Right hindlimb (tissue), 1 donor: ENCODE results near the gene AHNAK.
"Not testable (repeated sequence)": the region's sequence is repeated elsewhere in the genome, so short reads cannot be mapped to it uniquely, and the experiment has no call there.

ENCODE experiments used
- DNase-seq: peaks from one replicate; pipeline ENCODE4 v3.0.0-alpha.2; 2018

AHNAK gene

DNA sequence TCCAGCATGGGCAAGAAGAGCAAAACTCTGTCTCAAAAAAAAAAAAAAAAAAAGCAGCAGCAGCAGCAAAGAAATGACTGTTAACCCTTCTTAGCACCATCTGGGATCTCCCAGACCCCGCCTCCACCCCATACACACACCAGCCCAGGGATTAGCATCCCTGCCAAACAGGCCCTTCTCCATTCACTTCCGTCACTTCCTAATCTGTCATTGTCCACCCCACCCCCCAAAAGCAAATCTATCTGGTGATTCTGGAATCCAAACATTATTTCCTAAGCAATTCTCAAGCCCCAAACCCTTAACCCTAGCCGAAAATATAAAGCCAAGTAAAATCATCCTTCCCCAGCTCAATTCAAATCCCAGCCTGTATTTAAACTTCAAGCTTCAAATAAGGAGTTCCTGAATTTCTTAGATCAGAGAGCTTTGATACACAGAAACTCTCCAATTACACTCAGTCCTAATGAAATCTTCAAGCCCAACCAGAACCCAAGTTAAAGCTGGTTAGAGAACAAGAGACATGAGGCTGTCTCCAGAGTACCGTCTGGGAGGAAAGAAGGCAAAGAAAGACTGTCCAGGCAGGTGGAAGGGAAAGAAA is 6.0 kb upstream of the AHNAK start:
- DNase-seq, result peak; percentile 65

DNA sequence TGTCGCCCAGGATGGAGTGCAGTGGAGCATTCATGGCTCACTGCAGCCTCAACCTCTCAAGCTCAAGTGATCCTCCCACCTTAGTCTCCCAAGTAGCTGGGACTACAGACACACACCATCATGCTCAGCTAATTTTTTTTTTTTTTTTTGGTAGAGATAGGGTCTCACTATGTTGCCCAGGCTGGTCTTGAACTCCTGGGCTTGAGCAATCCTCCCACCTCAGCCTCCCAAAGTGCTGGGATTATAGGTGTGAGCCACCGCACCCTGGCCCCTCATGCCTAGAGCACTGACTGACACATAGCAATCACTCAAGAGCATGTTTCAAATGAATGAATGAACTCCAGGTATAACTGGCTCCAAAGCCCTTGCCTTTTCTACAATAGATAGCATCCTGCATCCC is 3.9 kb upstream of the AHNAK start:
- DNase-seq, result not testable (repeated sequence)

DNA sequence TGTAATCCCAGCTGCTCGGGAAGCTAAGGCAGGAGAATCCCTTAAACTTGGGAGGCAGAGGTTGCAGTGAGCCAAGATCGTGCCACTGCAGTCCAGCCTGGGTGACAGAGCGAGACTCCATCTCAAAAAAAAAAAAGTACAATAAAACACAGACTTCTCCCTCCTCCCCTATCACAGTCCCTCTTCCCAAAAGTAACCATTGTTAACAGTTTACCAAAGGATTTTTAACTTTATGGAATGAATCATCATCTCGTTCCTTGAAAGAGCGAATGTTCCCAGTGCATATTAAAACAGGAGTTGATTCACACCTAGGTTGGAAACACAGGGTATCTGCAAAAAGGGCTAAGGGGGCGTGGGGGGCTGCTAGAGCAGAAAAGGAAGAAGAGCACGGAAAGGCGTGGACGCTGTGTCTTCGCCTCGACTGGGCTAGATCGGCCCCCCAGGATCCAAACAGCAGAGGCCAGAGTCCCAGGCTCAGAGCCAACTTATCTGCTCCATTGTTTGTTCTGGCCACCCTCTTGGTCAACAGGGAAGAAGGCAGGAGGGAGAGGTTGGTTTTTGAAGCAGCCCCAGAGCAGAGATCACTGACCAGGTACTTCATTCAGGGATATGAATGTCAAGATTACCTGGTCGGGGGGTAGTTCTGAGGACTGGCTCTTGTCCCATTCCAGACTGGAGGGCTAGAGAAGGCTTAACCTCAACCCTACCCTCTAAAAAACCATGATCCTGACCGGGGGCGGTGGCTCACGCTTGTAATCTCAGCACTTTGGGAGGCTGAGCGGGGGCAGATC is 2.1 kb upstream of the AHNAK start:
- no peak for DNase-seq

DNA sequence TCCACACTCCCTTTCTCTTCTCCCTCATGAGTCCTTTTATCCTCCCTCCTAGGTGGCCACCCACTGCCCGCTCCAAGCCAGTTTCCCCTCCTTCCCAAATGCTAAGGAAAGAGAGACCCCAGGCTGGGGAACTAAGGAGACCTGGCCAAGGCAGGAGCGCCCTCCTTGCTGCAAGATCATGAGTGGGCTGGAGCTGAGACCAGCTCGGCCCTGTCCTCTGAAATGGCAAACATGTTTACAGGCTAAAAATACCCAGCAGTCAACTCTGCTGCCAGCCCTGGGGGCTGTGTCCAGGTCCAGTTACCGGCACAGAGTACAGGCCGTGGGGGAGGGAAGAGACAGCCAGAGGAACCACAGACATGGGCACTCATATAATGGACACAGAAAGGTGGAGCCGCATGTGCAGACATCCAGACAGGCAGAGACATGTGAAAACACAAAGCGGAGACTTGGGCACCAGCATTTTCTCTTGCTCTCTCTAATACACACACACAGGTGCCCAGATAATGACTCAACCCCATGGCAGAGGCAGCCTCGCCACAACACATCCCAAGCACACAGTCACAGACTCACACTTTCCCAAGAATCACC is 1.2 kb upstream of the AHNAK start:
- DNase-seq, result peak; percentile 46

DNA sequence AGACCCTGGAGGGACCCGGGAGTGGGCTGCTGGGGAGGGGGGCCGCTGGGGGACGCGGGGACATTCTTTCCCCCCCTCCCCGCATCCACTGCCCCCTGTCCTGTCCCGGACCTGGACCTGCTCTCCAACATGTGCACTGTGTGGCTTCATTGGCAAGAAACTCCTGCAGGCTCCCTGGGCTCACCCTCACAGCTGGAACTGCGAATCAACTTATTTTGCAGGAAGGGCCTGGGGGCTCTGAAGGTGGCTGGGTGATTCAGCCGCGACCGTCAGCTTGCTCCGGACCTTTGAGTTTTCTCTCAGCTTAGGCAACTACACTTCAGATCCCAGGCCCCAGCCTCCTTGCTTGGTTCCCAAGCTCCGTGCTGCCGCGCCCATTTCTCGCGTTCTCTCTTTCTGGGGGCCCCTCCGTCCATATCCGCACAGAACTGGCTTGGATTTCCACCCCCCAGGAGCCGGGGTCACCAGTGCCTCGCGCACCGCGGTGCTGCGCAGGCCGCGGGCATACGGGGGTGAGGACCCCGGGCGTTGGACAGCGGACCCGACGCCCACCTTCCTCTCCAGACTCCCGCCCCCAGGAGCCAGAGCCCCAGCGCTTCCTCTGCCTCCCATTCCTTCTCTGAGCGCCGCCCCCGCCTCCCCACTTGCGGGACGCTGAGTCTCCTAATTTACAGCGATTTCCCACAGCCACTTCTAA is 471 bp upstream of the AHNAK start:
- peak; percentile 77 for DNase-seq

DNA sequence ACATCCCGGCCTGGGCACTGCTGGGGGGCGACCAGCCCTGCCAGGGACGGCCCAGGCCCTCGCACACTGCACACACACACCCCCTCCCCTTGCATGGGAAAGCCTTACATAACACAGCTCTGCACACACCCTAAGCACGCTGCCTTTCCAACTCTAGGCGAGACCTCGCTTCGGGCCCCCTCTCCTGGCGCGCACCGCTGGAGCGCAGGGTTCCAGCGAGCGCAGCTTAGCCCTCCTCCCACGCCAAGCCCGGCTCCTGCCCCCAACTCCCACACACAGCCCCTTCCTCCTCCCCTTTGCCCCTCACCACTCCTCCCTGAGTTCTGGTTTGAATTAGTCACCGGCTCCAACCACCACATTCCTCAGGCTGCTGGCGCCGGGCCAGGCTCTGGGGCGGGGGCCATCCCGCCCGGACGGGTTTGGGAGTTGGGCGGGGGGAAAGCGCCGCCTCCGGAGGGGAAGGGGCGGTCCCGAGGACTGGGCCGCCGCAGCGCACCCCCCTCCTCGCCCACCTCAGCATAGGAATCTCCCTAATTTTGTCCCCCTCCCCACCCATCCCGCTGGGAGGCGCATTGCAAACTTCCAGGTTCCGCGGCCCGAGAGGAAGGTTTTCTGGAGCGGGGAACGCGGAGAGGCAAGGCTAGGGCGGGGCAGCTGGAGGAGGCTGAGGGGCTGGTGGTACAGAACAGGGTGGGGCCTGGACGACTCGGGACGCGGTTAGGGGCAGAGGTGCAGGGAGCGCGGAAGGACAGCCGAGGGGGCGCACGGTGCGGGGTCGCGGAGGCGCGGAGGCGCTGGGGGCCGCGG is 966 bp downstream of the AHNAK start:
- DNase-seq, result peak; percentile 98

DNA sequence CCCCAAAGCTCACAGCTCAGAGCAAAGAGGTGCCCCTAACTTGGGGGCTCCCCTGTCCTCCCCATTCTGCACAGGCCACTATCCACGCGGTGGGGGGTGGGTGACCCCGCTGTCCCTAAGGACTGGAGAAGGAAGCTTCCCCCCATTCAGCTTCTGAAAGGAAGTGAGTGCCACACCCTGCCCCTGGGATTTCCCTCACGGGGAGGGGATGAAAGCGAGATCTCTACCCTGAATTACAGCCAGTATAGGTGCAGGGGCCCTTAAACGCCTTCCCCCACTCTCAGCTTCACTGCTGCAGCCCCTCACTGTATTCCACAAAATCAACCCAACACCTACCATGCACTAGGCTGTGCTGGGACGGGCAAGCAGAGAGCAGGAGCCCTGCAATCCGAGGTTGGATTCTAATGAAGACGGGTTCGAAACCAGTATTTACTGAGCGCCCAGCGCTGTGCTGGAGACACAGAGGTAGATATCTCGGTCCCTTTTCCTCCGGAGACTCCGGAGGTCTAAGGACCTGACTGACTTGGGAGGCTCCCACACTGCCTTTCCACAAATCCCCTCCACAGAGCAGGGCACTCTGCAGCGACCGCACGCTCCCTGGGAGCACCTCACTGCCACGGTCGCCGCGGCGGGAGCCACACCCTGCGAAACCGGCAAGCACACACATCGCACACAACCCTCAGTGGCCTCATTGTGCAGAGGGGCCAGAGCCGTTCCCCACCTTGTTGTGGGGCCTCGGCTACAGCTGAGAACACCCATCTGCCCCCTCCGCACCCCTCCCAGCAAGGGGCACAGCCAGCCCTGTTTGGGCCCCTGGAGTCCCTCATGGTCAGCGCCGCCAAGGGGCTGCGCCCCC is 1.8 kb downstream of the AHNAK start:
- DNase-seq, result no peak

DNA sequence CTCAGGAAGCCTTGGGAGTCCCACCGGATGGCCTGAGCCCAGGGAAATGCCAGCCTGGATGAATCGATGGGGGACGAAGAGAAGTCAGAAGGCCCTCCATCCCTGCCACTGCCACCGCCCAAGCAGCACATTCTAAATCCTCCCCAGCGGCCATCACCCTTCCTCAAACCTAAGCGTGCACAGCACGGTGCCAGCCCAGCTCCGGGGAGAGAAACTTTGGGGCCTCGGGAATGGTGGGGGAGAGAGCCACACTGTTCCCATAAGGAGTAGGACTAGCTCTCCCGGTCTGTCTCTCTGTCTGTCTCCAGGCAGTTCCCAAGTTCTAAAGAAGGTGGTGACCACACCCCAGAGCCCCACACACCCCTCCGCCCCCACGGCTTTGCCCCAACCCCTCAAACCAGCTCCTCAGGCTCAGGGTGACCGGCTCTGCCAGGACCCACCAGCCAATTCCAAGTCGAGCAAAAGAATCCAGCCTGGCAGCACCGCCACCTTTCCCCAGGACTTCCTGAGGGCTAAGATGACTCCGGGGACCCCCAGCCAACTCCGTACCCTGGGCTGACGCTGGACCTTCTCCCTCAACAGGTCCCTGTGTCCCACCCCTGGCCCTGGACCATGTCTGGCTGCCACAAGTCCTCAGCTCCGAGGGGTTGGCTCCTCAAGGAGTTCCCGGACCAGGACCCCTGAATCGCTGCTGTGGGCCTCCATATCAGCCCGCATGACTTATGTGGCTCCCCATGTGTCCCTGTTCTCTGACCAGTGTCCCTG is 2.7 kb downstream of the AHNAK start:
- peak; percentile 35 for DNase-seq

DNA sequence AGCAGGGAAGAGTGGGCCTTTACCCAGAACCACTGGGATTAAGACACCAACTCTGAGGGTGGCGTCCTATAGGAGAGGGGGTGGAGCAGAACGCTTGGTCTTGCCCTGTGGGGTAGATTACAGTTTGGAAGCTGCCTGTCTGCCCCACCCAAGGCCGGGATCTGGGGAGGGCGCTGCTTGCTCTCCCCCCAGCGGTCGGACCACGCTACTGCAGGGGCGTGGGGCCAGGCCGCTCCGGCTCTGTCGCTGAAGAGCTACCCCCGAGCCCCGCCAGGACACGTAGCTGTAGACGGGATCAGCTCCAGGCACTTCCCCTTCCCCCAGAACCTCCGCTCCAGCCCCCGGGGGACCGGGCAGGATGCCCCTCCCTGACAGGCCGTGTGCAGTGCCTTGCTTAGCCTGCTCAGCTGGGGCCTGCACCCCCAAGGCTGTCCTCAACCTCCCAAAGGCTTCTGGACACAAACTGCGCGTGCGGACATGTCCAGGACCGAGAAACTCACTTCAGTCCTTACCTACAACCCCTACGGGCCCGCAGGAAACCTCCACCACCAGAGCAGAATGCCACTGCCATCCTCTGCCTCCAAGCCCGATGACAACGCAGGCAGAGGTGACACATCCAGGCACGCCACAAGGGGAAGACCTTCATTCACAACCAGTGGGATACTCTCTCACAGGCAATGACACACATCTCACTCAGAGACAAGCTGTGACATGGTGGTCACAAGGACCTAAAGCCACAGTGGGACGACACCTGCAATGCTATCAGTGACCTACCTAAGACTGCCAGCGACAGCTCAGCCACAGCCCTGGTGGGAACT is 3.6 kb downstream of the AHNAK start:
- DNase-seq, result peak; percentile 89

DNA sequence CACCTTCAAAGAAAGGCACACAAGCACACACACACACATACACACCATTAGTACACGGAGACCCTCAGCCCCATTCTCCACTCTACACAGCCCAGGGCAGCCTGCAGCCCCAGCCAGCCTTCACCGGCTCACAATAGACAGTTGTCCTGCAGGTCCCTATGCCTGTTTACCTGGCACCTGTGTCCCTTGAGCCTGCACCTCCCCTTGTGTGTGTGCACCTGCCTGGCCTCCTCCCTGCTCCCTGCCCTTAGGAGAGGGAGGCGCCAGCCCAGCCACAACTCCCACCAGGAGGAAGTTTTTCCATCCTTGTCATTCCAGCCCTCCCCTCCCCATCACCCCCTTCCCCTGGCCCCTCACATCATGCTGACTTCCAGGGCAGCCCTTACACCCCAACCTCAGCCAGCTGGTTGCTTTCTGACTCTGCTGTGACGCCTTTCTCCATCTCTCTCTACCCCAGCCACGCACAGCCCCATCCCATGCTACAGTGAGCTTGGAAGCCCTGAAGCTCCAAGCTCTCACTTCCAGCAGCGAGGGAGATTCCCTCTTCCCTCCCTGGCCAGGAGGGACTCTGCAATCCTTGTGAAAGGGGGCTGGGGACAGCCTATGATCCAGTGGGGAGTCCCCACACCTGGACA is 4.4 kb downstream of the AHNAK start:
- no peak for DNase-seq

DNA sequence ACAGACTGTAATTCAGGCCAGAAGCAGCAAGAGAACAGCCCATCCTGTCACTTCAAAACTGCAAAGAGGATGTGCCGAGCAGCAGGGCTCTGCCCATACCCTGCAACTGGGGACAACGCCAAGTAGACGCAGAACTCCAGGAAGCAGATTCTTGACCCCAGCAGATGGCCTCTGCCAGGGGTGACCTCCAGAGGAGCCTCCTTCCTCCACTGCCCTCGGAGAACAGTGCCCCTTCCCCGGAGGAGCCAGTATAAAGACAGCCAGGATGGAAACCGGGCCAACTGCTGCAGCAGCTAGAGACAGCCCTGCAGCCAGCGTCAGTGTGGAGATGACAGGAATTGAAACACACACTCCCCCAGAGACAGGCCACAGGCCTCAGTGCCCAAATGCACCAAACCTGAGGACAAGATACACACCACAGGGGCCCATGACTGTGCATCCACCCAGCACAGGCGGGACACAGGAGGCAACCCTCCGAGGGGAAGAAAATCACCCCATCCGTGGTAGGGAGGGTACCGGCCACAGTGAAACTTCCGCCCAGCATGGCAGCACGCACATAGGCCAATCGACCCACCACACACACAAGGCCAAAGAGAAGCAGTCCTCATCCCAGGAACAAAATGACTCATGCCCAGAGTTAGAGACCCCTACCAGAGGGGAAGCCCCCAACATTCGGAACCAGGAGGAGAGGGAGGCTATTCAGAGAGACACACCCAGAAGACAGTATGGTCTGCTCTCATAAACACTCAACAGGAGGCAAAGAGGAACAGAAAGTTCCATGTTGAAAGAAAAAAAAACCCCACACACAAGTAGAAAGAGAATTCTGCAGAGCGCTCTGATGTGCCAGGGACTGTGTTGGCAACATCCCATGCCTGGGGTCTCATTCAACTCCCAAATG is 5.6 kb downstream of the AHNAK start:
- DNase-seq, result peak; percentile 41

DNA sequence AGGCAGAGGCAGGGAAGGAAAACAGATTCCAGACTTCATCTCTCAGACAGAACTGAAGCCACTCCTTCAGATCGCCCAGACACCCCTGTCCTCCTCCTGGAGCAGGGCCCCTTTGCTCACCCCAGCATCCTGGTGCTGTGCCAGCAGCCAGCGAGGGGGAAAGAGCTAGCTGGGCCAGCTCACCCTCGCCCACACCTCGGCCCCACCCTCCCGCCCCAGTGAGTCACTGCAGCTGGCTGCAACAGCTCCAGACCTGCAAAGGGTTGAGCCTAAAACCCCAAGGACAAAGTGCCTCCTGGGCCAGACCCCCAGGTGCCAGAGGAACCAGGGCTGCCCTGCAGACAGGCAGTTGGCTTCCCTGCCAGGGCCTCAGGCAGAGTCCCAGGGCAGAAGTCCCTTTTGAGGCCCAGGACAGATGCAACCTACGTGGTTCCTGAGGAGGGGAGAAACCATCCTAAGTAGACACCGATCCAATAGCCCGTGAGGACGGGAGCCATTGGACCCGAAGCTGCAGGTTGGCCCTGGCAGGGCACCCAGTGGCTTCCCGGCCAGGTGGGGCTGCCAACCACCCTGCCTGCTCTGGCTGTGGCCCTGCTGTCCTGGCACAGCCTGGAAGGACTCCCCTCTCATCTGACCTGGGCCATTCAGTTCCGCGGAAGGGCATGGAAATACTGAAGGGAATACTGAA is 7.2 kb downstream of the AHNAK start:
- peak; percentile 85 for DNase-seq

DNA sequence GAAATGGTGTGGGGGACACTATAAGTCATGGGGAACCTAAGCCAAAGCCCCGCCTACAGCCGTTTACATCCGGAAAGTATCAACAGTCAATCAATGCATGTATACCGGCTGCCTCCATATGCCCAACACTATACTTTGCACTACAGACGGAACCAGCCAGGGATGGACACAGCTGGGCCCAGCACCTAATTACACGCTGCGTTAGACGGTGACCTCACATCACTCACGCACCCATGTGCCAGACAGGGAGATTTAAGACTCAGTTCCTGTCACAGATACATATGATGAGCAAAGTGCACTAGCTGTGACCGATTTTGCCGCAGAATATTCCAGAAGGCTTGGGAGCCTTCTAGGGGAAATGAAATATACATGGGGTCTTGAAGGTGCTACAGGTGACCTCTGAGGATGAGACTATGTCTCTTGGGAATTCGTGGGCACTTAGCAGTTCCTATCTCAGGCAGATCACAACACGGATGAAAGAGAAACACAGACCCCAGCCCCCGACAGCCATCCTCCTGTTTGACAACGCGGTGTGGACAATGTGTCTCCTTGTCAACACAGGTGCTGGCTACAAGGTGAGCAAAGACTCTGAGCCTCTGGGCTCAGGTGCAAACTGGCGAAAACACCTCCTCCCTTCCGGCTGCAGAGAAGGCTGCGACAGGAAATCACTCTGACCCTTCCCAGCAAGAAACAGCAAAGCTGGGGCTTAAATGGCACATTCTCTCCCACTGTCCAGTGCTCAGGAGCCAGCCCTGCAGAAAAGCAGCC is 8.0 kb downstream of the AHNAK start:
- DNase-seq, result no peak

DNA sequence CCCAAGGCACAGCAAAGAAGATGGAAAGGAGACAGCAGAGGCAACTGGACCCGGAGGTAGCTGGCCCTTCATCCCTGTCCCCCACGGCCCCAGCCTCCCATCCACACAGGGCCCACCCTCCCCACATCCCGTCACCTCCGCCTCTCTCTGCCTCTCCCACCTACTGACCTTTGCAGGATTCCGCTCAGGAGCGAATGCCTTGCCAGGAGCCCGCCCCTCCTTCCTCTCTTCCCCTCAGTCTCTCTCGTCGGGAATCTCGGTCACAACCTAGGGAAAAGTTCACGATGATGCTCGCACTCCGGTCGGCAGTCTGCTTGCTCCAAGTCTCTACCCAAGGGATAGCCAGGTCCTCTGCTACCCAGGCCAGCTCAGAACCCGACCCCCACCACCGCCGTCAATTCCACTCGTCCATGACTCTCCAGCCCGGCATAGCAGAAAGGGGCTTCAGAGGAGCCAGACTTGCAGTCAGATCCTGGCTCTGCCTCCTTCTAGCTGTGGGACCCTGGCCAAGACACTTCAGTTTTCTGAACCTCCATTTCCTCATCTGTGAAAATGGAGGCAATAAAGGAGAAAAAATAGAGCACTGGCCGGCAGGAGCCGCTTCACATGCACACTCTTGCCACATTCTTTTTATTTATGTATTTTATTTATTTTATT is 10.2 kb downstream of the AHNAK start:
- no peak for DNase-seq

DNA sequence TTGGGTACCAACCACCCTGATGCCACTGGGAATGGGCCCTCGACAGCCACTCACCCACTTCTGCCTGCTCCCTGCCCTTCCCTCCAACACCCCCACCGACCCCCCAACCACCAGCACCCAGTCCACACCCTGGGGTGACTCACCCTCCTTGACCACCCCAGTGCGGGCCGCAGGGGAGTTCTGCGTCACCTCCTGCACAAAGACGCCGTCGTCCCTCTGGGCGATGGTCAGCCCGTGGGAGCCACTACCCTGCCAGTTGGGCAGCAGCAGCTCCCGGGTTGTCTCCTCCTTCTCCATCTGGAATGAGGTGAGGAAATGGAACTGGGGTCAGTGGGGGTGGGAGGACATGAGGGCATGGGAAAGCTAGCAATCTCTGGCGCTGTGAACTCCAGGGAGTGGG is 10.8 kb downstream of the AHNAK start:
- no peak for DNase-seq

DNA sequence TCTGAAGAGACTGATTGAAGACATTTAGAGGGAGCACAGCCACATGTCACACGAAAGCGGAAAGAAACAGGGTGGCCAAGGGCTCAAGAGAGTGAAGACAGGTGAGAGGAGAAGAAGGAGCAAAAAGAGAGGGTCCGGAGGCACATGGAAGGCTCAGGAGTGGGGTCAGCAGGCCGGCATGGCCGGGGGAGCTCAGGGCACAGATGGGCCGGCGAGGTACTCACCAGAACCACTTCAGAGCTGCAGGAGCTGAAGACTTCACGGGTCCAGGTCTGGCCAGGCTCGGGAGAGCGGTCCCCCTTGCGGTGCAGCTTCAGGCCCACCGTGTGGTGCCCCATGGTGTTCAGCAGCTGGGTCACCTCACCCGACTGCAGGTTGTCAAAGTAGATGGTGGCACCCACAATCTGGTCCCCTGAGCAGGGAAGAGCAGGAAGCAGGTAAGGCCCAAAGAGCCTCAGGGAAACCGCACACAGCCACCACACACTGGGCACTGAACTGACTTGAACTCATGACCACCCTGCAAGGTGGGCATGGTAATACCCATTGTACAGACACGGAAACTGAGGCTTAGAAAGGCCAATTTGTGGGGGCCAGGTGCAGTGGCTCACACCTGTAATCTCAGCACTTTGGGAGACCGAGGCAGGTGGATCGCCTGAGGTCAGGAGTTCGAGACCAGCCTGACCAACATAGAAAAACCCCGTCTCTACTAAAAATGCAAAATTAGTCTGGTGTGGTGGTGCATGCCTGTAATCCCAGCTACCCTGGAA is 11.6 kb downstream of the AHNAK start:
- DNase-seq, result no peak
